ENCODE data around the gene SLC22A12.

- TF ChIP-seq, protein P1, sequence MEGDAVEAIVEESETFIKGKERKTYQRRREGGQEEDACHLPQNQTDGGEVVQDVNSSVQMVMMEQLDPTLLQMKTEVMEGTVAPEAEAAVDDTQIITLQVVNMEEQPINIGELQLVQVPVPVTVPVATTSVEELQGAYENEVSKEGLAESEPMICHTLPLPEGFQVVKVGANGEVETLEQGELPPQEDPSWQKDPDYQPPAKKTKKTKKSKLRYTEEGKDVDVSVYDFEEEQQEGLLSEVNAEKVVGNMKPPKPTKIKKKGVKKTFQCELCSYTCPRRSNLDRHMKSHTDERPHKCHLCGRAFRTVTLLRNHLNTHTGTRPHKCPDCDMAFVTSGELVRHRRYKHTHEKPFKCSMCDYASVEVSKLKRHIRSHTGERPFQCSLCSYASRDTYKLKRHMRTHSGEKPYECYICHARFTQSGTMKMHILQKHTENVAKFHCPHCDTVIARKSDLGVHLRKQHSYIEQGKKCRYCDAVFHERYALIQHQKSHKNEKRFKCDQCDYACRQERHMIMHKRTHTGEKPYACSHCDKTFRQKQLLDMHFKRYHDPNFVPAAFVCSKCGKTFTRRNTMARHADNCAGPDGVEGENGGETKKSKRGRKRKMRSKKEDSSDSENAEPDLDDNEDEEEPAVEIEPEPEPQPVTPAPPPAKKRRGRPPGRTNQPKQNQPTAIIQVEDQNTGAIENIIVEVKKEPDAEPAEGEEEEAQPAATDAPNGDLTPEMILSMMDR (IDR thresholded peaks at IDR 0.05) = no peak
- TF ChIP-seq POLR2A (IDR thresholded peaks at IDR 0.05) = no peak
These were observed 39.0 kb downstream of the SLC22A12 start for GRCh38 chr11:64629796-64630562.
